ENCODE measurements around the gene SENP6.
A peak's percentile ranks its signal among the peaks of the same experiment; 100 is the strongest.
"Not testable (repeated sequence)": the region's sequence is repeated elsewhere in the genome, so short reads cannot be mapped to it uniquely, and the experiment has no call there.

Gene SENP6

GRCh38 chr6:75673884-75674283 is 72.2 kb downstream of the SENP6 start:
- DNase-seq: no peak

GRCh38 chr6:75676377-75676776 is 74.7 kb downstream of the SENP6 start:
- DNase-seq: no peak

GRCh38 chr6:75682548-75682947 is 80.9 kb downstream of the SENP6 start:
- DNase-seq: not testable (repeated sequence)

GRCh38 chr6:75683005-75683404 is 81.3 kb downstream of the SENP6 start:
- DNase-seq: not testable (repeated sequence)

GRCh38 chr6:75687535-75687934 is 85.9 kb downstream of the SENP6 start:
- not testable (repeated sequence) for DNase-seq

- not testable (repeated sequence) for DNase-seq
These were observed 86.3 kb downstream of the SENP6 start for GRCh38 chr6:75687937-75688336.

- no peak for DNase-seq
These were observed 87.9 kb downstream of the SENP6 start for GRCh38 chr6:75689576-75689975.

GRCh38 chr6:75691012-75691411 is 89.3 kb downstream of the SENP6 start:
- DNase-seq: no peak

- no peak for DNase-seq
These were observed 91.9 kb downstream of the SENP6 start for GRCh38 chr6:75693534-75693933.

GRCh38 chr6:75694406-75694805 is 92.7 kb downstream of the SENP6 start:
- no peak for DNase-seq

GRCh38 chr6:75708334-75708733 is 106.7 kb downstream of the SENP6 start:
- not testable (repeated sequence) for DNase-seq

GRCh38 chr6:75711173-75711572 is 109.5 kb downstream of the SENP6 start:
- DNase-seq: no peak

- no peak for DNase-seq
These were observed 117.5 kb downstream of the SENP6 start for GRCh38 chr6:75719133-75719532.

GRCh38 chr6:75723382-75723781 is 121.7 kb downstream of the SENP6 start:
- no peak for DNase-seq

- DNase-seq: no peak
These were observed 125.5 kb downstream of the SENP6 start for GRCh38 chr6:75727206-75727605.

GRCh38 chr6:75731029-75731428 is 129.3 kb downstream of the SENP6 start:
- DNase-seq: not testable (repeated sequence)

- DNase-seq: no peak
These were observed 134.0 kb downstream of the SENP6 start for GRCh38 chr6:75735491-75736186.

GRCh38 chr6:75743971-75744370 is 142.3 kb downstream of the SENP6 start:
- no peak for DNase-seq

GRCh38 chr6:75745404-75745803 is 143.7 kb downstream of the SENP6 start:
- no peak for DNase-seq

- no peak for DNase-seq
These were observed 144.5 kb downstream of the SENP6 start for GRCh38 chr6:75746221-75746620.

- DNase-seq: no peak
These were observed 145.7 kb downstream of the SENP6 start for GRCh38 chr6:75747152-75747992.

- DNase-seq: no peak
These were observed 146.5 kb downstream of the SENP6 start for GRCh38 chr6:75748003-75748742.

GRCh38 chr6:75748743-75749538 is 147.3 kb downstream of the SENP6 start, which contains the start of gene MYO6:
Gene MYO6, plus strand, starts transcription at chr6:75749239. Its CDS starts 68,309 bp downstream, at chr6:75817548.
- peak; percentile 52 for DNase-seq
